Nephron (organoid): Measurements from ENCODE around the gene DNPH1.

Experiments used
- H3K27ac Mint-ChIP-seq, 3 experiments: 2 replicates each; pipeline ENCODE4 v1.8.0; 2020; ENCODE audit warnings: mixed read lengths in 3 of 3, mild to moderate bottlenecking in 2 of 3, moderate library complexity in 1 of 3
- H3K27me3 Mint-ChIP-seq: 2 replicates; pipeline ENCODE4 v1.8.0; 2021; ENCODE audit warnings: low read depth, mild to moderate bottlenecking, moderate library complexity, mixed read lengths
- H3K36me3 Mint-ChIP-seq: 2 replicates; pipeline ENCODE4 v1.8.0; 2020; ENCODE audit warnings: low read depth, mixed read lengths
- H3K4me1 Mint-ChIP-seq: 2 replicates; pipeline ENCODE4 v1.8.0; 2020; ENCODE audit warnings: mixed read lengths
- H3K4me3 Mint-ChIP-seq, 3 experiments: 2 replicates each; pipeline ENCODE4 v1.8.0; 2020; ENCODE audit warnings: mild to moderate bottlenecking in 3 of 3, mixed read lengths in 3 of 3, moderate library complexity in 2 of 3
- H3K9me3 Mint-ChIP-seq: 2 replicates; pipeline ENCODE4 v1.8.0; 2020; ENCODE audit warnings: mixed read lengths
- TF ChIP-seq, protein P1 (sequence below), 3 experiments: fragments of 200-600 bp; sonication (generic); IDR thresholded peaks; one replicate each; pipeline ENCODE4 v1.5.0; 2021; ENCODE audit warnings: antibody characterized with exemption in 3 of 3; ENCODE audit not compliant: unreplicated experiment in 3 of 3

DNPH1 gene

DNA sequence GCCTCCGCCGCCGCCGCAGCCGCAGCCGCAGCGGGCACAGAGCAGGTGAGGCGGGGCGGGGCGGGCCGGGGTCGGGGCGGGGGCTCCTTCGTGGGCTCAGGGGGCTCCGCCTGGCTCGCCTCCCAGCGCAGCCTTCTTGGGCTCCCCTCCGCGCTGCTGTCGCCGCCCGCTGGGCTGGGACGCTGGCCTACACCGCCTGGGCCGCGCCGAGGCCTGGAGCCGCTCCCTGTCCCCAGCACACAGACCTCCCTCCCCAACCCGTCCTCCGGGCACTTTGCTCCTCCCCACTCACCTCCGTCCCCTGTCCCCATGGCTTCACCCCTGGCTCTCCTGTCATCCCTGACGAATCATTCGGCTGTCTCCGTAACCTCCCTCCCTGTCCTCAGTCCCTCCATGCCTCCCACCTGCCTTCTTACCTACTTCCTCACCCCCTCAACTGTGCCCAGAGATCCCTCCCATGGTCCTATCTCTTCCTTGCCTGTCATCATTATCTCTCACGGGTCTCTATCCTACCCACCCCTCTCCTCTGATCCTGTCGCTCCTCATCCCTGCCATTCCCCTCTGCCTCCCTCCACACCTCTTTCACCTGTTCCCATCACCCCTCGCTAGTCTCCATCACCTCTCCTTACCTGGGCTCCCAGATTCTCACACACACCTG lies 14.5 kb upstream of the DNPH1 start:
- Mint-ChIP-seq H3K9me3 (peaks cover 8% of the 10 kb centered on the region), H3K27ac (no peak overlapping the region), H3K36me3 (no peaks in the 10 kb centered on the region), H3K27me3 (no peaks in the 10 kb centered on the region), H3K4me1 (peaks cover 9% of the 10 kb centered on the region), H3K4me3 (no peak overlapping the region)
- TF ChIP-seq, protein P1, sequence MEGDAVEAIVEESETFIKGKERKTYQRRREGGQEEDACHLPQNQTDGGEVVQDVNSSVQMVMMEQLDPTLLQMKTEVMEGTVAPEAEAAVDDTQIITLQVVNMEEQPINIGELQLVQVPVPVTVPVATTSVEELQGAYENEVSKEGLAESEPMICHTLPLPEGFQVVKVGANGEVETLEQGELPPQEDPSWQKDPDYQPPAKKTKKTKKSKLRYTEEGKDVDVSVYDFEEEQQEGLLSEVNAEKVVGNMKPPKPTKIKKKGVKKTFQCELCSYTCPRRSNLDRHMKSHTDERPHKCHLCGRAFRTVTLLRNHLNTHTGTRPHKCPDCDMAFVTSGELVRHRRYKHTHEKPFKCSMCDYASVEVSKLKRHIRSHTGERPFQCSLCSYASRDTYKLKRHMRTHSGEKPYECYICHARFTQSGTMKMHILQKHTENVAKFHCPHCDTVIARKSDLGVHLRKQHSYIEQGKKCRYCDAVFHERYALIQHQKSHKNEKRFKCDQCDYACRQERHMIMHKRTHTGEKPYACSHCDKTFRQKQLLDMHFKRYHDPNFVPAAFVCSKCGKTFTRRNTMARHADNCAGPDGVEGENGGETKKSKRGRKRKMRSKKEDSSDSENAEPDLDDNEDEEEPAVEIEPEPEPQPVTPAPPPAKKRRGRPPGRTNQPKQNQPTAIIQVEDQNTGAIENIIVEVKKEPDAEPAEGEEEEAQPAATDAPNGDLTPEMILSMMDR (IDR thresholded peaks at IDR 0.05; ENCODE audit: unreplicated experiment in 3 of 3), result no peak

DNA sequence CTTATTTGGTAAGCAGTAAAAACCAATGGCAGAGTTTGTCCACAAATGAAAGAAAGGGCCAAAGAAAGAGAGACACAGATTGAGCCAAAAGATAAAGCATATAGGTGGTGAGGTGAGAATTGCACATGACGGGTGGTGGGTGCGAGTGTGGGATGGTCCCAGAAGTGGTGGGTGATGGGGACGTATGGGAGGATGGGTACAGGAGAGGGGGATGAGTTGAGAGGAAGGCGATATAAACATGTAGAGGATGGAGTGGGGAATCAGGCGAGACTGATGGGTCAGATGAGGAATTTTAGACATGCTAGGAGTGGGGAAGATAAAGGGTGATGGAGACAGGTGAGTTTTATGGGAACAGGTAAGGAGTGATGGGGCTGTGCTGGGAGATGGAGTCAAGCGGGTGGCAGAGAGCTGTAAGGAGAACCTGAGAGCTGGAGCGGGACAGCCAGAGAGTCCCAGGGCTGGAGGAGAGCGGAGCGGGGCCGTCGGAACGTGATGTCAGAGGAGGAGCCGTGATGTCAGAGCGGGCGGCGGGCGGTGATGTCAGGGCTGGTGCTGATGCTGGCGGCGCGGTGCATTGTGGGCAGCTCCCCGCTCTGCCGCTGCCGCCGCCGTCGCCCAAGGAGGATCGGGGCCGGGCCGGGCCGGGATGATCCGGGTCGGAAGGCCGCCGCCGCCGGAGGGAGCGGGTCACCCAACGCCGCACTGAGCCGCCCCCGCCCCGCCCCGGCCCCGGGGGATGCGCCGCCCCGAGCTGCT lies 13.8 kb upstream of the DNPH1 start, which contains the start of gene TTBK1:
TSS of gene TTBK1 (plus strand) at position 574 of the 756 bp plus-strand sequence. CDS start 3,180 bp downstream, outside the sequence.
- peaks cover 9% of the 10 kb centered on the region for H3K4me1 Mint-ChIP-seq
- H3K9me3 Mint-ChIP-seq, result peaks cover 8% of the 10 kb centered on the region
- no peak within 1 kb of the TSS for H3K27ac Mint-ChIP-seq
- TF ChIP-seq, protein P1 (IDR thresholded peaks at IDR 0.05; ENCODE audit: unreplicated experiment in 3 of 3), result no peak
- H3K27me3 Mint-ChIP-seq, result no peaks in the 10 kb centered on the region
- no peaks in the 10 kb centered on the region for H3K36me3 Mint-ChIP-seq
- no peak within 1 kb of the TSS for H3K4me3 Mint-ChIP-seq

DNA sequence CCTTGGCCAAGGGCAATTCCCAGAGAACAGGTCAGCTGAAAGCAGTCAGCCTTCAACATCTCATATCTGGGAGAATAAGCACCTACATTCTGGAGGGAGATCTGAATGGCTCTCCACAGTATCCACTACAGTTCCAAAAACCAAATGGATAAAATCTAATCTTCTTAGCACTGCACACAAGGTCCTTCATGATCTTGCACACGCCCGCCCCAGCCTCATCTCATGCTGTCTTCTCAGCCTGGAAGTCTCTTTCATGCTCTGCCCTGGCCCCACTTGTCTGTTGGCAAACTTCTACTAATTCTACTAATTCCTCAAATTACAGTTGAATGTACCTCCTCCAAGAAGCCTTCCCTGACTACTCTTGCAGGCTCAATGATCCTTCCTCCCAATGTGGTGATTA lies 12.2 kb upstream of the DNPH1 start:
- no peak overlapping the region for H3K27ac Mint-ChIP-seq
- H3K27me3 Mint-ChIP-seq, result peaks cover 6% of the 10 kb centered on the region
- H3K36me3 Mint-ChIP-seq, result no peaks in the 10 kb centered on the region
- peaks cover 8% of the 10 kb centered on the region for H3K9me3 Mint-ChIP-seq
- H3K4me3 Mint-ChIP-seq, result no peak overlapping the region
- TF ChIP-seq, protein P1 (IDR thresholded peaks at IDR 0.05; ENCODE audit: unreplicated experiment in 3 of 3), result no peak
- no peaks in the 10 kb centered on the region for H3K4me1 Mint-ChIP-seq

DNA sequence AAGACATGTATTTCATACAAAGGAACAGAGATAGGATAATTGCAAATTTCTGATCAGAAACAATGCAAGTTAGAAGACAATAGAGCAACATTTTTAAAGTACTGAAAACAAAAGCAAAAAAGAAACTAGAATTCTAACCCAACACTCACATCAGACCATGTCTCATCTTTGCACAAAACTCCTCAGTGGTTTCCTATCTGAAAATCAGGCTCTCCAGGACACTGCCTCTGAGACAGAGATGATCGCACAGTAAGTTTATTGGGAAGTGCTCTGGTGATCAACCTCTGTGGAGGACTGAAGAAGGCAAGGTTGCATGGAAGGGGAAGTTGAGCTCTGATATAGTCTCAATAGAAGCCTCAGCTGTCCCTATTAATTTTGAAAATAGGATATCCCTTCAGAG lies 11.7 kb upstream of the DNPH1 start:
- Mint-ChIP-seq H3K27me3 (peaks cover 10% of the 10 kb centered on the region), H3K9me3 (peaks cover 8% of the 10 kb centered on the region), H3K4me1 (no peaks in the 10 kb centered on the region), H3K4me3 (no peak overlapping the region), H3K27ac (no peak overlapping the region), H3K36me3 (no peaks in the 10 kb centered on the region)
- TF ChIP-seq, protein P1 (IDR thresholded peaks at IDR 0.05; ENCODE audit: unreplicated experiment in 3 of 3), result no peak

DNA sequence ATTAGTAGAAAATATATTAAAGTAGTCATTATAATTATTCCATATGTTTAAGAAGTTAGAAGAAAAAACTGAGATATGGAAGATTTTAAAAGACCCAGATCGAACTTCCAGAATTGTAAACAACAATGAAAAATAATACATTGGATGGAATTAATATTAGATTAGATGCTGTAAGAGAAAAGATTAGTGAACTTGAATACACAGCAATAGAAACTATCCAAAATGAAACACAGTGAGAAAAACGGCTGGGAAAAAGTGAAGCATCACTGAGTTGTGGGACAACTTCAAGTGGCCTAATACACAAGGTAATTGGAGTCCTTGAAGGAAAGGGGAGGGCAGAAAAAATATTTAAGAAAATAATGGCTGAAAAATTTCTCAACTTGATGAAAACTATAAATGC lies 9.8 kb upstream of the DNPH1 start:
- Mint-ChIP-seq H3K9me3 (peaks cover 8% of the 10 kb centered on the region), H3K4me1 (no peaks in the 10 kb centered on the region), H3K4me3 (no peak overlapping the region), H3K36me3 (no peaks in the 10 kb centered on the region), H3K27ac (no peak overlapping the region), H3K27me3 (peaks cover 20% of the 10 kb centered on the region)
- TF ChIP-seq, protein P1 (IDR thresholded peaks at IDR 0.05; ENCODE audit: unreplicated experiment in 3 of 3), result no peak
